ENCODE measurements around the gene KDM4D.

The KDM4D gene

GRCh38 chr11:94975599-94975998 lies 2.1 kb downstream of the KDM4D start:
- Histone ChIP-seq H3K79me2 (ENCODE audit: insufficient read depth, low read length) (peaks cover 22% of the 10 kb centered on the region), H3K9me3 (ENCODE audit: insufficient read depth, low read length) (no peaks in the 10 kb centered on the region), H3K4me2 (ENCODE audit: low read depth, low read length, poor library complexity, severe bottlenecking) (no peak overlapping the region), H4K20me1 (ENCODE audit: low read depth, low read length) (no peaks in the 10 kb centered on the region), H2AFZ (ENCODE audit: low read depth, low read length, severe bottlenecking) (no peak overlapping the region), H3K27me3 (ENCODE audit: low read length) (no peaks in the 10 kb centered on the region), H3K27ac (ENCODE audit: low read depth, low read length) (no peak overlapping the region), H3K9me2 (replicated peaks; ENCODE audit: insufficient read depth, low read length) (no peaks in the 10 kb centered on the region), H3K4me3 (ENCODE audit: insufficient read depth, low read length, poor library complexity, severe bottlenecking) (no peak overlapping the region), H3K9ac (ENCODE audit: low read length) (no peak overlapping the region), H3F3A (ENCODE audit: insufficient read depth) (no peaks in the 10 kb centered on the region), H3K36me3 (ENCODE audit: low read length) (peaks cover 15% of the 10 kb centered on the region)
- TF ChIP-seq CTCF (IDR thresholded peaks at IDR 0.05; ENCODE audit: insufficient read depth, low read length, poor library complexity, severe bottlenecking) (no peak), EZH2phosphoT487 (conservative IDR thresholded peaks at IDR 0.05; ENCODE audit: low read length) (no peak)

- H3F3A ChIP-seq (ENCODE audit: insufficient read depth) = no peaks in the 10 kb centered on the region
- TF ChIP-seq CTCF (IDR thresholded peaks at IDR 0.05; ENCODE audit: insufficient read depth, low read length, poor library complexity, severe bottlenecking) (no peak), EZH2phosphoT487 (conservative IDR thresholded peaks at IDR 0.05; ENCODE audit: low read length) (no peak)
Observed at GRCh38 chr11:94987378-94987777, 13.9 kb downstream of the KDM4D start.

GRCh38 chr11:94988748-94989147 lies 15.2 kb downstream of the KDM4D start:
- H3K27ac ChIP-seq (ENCODE audit: low read depth, low read length) = no peak overlapping the region
- H3K4me2 ChIP-seq (ENCODE audit: low read depth, low read length, poor library complexity, severe bottlenecking) = no peak overlapping the region
- H3K79me2 ChIP-seq (ENCODE audit: insufficient read depth, low read length) = no peaks in the 10 kb centered on the region
- no peaks in the 10 kb centered on the region for H3F3A ChIP-seq (ENCODE audit: insufficient read depth)
- no peaks in the 10 kb centered on the region for H4K20me1 ChIP-seq (ENCODE audit: low read depth, low read length)
- H3K9me3 ChIP-seq (ENCODE audit: insufficient read depth, low read length) = no peaks in the 10 kb centered on the region
- H3K36me3 ChIP-seq (ENCODE audit: low read length) = no peaks in the 10 kb centered on the region
- no peak for TF ChIP-seq EZH2phosphoT487 (conservative IDR thresholded peaks at IDR 0.05; ENCODE audit: low read length)
- H3K4me3 ChIP-seq (ENCODE audit: insufficient read depth, low read length, poor library complexity, severe bottlenecking) = no peak overlapping the region
- no peaks in the 10 kb centered on the region for H3K9me2 ChIP-seq (replicated peaks; ENCODE audit: insufficient read depth, low read length)
- no peak overlapping the region for H3K9ac ChIP-seq (ENCODE audit: low read length)
- no peak overlapping the region for H2AFZ ChIP-seq (ENCODE audit: low read depth, low read length, severe bottlenecking)
- H3K27me3 ChIP-seq (ENCODE audit: low read length) = no peaks in the 10 kb centered on the region

More at GRCh38 chr11:94987378-94987777, 13.9 kb downstream of the KDM4D start:
- H3K4me2 ChIP-seq (ENCODE audit: low read depth, low read length, poor library complexity, severe bottlenecking) = no peak overlapping the region
- H3K27ac ChIP-seq (ENCODE audit: low read depth, low read length) = no peak overlapping the region
- H3K9me2 ChIP-seq (replicated peaks; ENCODE audit: insufficient read depth, low read length) = no peaks in the 10 kb centered on the region
- H2AFZ ChIP-seq (ENCODE audit: low read depth, low read length, severe bottlenecking) = no peak overlapping the region
- no peaks in the 10 kb centered on the region for H3K79me2 ChIP-seq (ENCODE audit: insufficient read depth, low read length)
- no peaks in the 10 kb centered on the region for H3K36me3 ChIP-seq (ENCODE audit: low read length)
- no peaks in the 10 kb centered on the region for H3K9me3 ChIP-seq (ENCODE audit: insufficient read depth, low read length)
- no peak overlapping the region for H3K9ac ChIP-seq (ENCODE audit: low read length)
- no peak overlapping the region for H3K4me3 ChIP-seq (ENCODE audit: insufficient read depth, low read length, poor library complexity, severe bottlenecking)
- no peaks in the 10 kb centered on the region for H4K20me1 ChIP-seq (ENCODE audit: low read depth, low read length)
- H3K27me3 ChIP-seq (ENCODE audit: low read length) = no peaks in the 10 kb centered on the region

- Histone ChIP-seq H3K27me3 (ENCODE audit: low read length) (no peaks in the 10 kb centered on the region), H2AFZ (ENCODE audit: low read depth, low read length, severe bottlenecking) (no peak overlapping the region), H3K79me2 (ENCODE audit: insufficient read depth, low read length) (no peaks in the 10 kb centered on the region)
Observed at GRCh38 chr11:94993400-94993943, 20.0 kb downstream of the KDM4D start.

More at GRCh38 chr11:94993400-94993943, 20.0 kb downstream of the KDM4D start:
- Histone ChIP-seq H3K4me2 (ENCODE audit: low read depth, low read length, poor library complexity, severe bottlenecking) (no peak overlapping the region), H3K27ac (ENCODE audit: low read depth, low read length) (no peak overlapping the region), H4K20me1 (ENCODE audit: low read depth, low read length) (no peaks in the 10 kb centered on the region), H3F3A (ENCODE audit: insufficient read depth) (no peaks in the 10 kb centered on the region), H3K9me2 (replicated peaks; ENCODE audit: insufficient read depth, low read length) (no peaks in the 10 kb centered on the region), H3K36me3 (ENCODE audit: low read length) (no peaks in the 10 kb centered on the region), H3K9ac (ENCODE audit: low read length) (no peak overlapping the region), H3K9me3 (ENCODE audit: insufficient read depth, low read length) (no peaks in the 10 kb centered on the region), H3K4me3 (ENCODE audit: insufficient read depth, low read length, poor library complexity, severe bottlenecking) (no peak overlapping the region)
- TF ChIP-seq CTCF (IDR thresholded peaks at IDR 0.05; ENCODE audit: insufficient read depth, low read length, poor library complexity, severe bottlenecking) (no peak), EZH2phosphoT487 (conservative IDR thresholded peaks at IDR 0.05; ENCODE audit: low read length) (no peak)

Measured in SU-DHL-6 (cell line).